A673 (cell line): Measurements from ENCODE around the gene NELL1. TPM values are rescaled to one million over a fixed set of nuclear protein-coding genes. Genes with fewer than 3 reads are reported as not detected.
"Not testable (repeated sequence)": the region's sequence is repeated elsewhere in the genome, so short reads cannot be mapped to it uniquely, and the experiment has no call there.

Experiments used
- BruUV-seq: library from RNA; stranded (reverse); fragments of 400-500 nt; replicated peaks from 2 replicates; lab custom pipeline; 2021; lab: Mats Ljungman, UMichigan
- CTCF ChIA-PET: fragments of 300-600 bp; sonication (Branson Sonifier 250); formaldehyde crosslinking; loops from one replicate; lab custom pipeline; 2022; ENCODE audit warnings: antibody characterized with exemption; lab: Charles Lee
- POLR2A ChIA-PET: fragments of 300-600 bp; sonication (Branson Sonifier 250); formaldehyde crosslinking; loops from one replicate; lab custom pipeline; 2022; ENCODE audit warnings: antibody characterized with exemption; ENCODE audit not compliant: low non-redundant PET; lab: Charles Lee
- DNase-seq: peaks from one replicate; pipeline ENCODE4 v3.0.0-alpha.2; 2015; ENCODE audit warnings: low spot score
- H3K27ac ChIP-seq: fragments of 200-600 bp; sonication (generic); 2 replicates; pipeline ENCODE4 v1.5.1; 2016; ENCODE audit warnings: mixed run types, low read depth, mild to moderate bottlenecking, mixed read lengths, antibody characterized with exemption, low read length; ENCODE audit not compliant: poor library complexity, severe bottlenecking
- H3K27me3 ChIP-seq: fragments of 200-600 bp; sonication (generic); replicated peaks from 2 replicates; pipeline ENCODE4 v1.6.1; 2017; ENCODE audit warnings: mixed run types, low read depth, mild to moderate bottlenecking, mixed read lengths, antibody characterized with exemption, low read length; ENCODE audit not compliant: insufficient read depth, poor library complexity
- H3K36me3 ChIP-seq: fragments of 200-600 bp; sonication (generic); 2 replicates; pipeline ENCODE4 v1.6.1; 2016; ENCODE audit warnings: mixed run types, mild to moderate bottlenecking, mixed read lengths, antibody characterized with exemption, low read length; ENCODE audit not compliant: insufficient read depth, poor library complexity, severe bottlenecking
- H3K4me1 ChIP-seq: fragments of 200-600 bp; sonication (generic); 2 replicates; pipeline ENCODE4 v1.6.1; 2017; ENCODE audit warnings: mixed run types, mild to moderate bottlenecking, mixed read lengths, antibody characterized with exemption, low read length; ENCODE audit not compliant: insufficient read depth, poor library complexity, severe bottlenecking
- H3K4me3 ChIP-seq: fragments of 200-600 bp; sonication (generic); 2 replicates; pipeline ENCODE4 v1.5.1; 2016; ENCODE audit warnings: low read depth, mixed run types, mild to moderate bottlenecking, mixed read lengths, low read length; ENCODE audit not compliant: poor library complexity, severe bottlenecking
- H3K9me3 ChIP-seq: fragments of 200-600 bp; sonication (generic); 2 replicates; pipeline ENCODE4 v1.6.1; 2016; ENCODE audit warnings: mixed run types, low read depth, mild to moderate bottlenecking, mixed read lengths, antibody characterized with exemption, low read length; ENCODE audit not compliant: poor library complexity, severe bottlenecking
- EZH2 ChIP-seq: fragments of 200-600 bp; sonication (generic); IDR thresholded peaks from 2 replicates; pipeline ENCODE4 v1.6.1; 2017; ENCODE audit warnings: borderline replicate concordance, low read depth, mild to moderate bottlenecking, mixed read lengths, antibody characterized with exemption, low read length; ENCODE audit not compliant: poor library complexity, severe bottlenecking
- intact Hi-C: fragments of 100-400 bp; cut with micrococcal nuclease; formaldehyde crosslinking; loops from one replicate; pipeline ENCODE4 v1.10.0; 2022; ENCODE audit not compliant: unreplicated experiment
- total RNA-seq: library from RNA; stranded (reverse); gene quantifications from 2 replicates; pipeline ENCODE4 v1.2.3, GENCODE V29; 2021
- TF ChIP-seq, protein P1 (sequence below): fragments of 300-800, 200-600 bp; sonication (generic); conservative IDR thresholded peaks from 2 replicates; pipeline ENCODE4 v1.5.1; 2017; ENCODE audit warnings: low read depth, mild to moderate bottlenecking, antibody characterized with exemption, low read length, moderate library complexity, mixed read lengths

Gene NELL1
- total RNA-seq, 1 experiment from 2014 or later: 0.32 TPM

DNA sequence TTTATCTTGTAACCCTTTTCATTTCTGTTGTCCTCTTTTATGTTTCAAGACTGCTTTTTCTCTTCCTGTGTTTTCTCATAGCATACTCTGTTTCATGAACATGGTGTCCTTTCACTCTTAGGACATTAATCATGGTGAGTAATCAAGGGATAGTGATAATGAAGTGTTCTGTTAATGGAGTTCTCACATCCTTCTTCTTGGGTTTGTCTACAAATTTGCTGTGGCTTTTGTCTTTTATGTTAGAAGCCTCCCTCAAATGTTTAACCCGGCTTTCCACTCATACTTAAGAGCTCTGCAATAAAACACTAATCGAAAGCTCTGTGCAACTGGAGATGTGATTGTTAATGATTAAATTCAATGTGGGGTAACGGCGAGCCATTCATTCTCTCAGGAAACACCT is 593.6 kb downstream of the NELL1 start:
- CTCF ChIA-PET: no interaction called here
- no peak for TF ChIP-seq EZH2
- TF ChIP-seq, protein P1, sequence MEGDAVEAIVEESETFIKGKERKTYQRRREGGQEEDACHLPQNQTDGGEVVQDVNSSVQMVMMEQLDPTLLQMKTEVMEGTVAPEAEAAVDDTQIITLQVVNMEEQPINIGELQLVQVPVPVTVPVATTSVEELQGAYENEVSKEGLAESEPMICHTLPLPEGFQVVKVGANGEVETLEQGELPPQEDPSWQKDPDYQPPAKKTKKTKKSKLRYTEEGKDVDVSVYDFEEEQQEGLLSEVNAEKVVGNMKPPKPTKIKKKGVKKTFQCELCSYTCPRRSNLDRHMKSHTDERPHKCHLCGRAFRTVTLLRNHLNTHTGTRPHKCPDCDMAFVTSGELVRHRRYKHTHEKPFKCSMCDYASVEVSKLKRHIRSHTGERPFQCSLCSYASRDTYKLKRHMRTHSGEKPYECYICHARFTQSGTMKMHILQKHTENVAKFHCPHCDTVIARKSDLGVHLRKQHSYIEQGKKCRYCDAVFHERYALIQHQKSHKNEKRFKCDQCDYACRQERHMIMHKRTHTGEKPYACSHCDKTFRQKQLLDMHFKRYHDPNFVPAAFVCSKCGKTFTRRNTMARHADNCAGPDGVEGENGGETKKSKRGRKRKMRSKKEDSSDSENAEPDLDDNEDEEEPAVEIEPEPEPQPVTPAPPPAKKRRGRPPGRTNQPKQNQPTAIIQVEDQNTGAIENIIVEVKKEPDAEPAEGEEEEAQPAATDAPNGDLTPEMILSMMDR: no peak
- H3K4me3 ChIP-seq: no peak overlapping the region
- no peaks in the 10 kb centered on the region for H3K4me1 ChIP-seq
- POLR2A ChIA-PET: no interaction called here
- no TSS peak for BruUV-seq
- H3K36me3 ChIP-seq: no peaks in the 10 kb centered on the region
- H3K27me3 ChIP-seq: no peaks in the 10 kb centered on the region
- intact Hi-C loops: no loop called here
- no peak for DNase-seq
- H3K9me3 ChIP-seq: no peaks in the 10 kb centered on the region
- no peak overlapping the region for H3K27ac ChIP-seq

DNA sequence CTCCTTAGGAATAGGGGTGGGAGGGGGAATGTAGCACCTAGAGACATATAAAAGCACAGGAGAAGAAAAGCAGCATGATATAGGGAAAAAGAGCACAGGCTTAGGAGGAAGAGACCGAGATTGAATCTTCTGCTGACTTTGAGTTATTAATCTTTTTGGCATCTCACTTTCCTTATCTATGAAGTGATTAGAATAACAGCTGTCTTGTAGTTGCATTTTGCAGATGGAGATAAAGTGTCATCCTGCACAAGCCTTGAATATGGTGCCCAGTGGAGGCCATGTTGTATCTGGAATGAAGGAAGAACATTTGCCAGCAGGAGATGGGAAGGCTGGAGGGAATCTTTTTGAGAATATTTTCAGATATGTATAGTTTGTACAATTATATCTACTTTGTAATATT is 594.7 kb downstream of the NELL1 start:
- POLR2A ChIA-PET: no interaction called here
- H3K4me1 ChIP-seq: no peaks in the 10 kb centered on the region
- no peaks in the 10 kb centered on the region for H3K36me3 ChIP-seq
- H3K27me3 ChIP-seq: no peaks in the 10 kb centered on the region
- TF ChIP-seq, protein P1: no peak
- TF ChIP-seq EZH2: no peak
- no peak overlapping the region for H3K4me3 ChIP-seq
- no TSS peak for BruUV-seq
- intact Hi-C loops: no loop called here
- no peak overlapping the region for H3K27ac ChIP-seq
- H3K9me3 ChIP-seq: no peaks in the 10 kb centered on the region
- no peak for DNase-seq
- CTCF ChIA-PET: no interaction called here

DNA sequence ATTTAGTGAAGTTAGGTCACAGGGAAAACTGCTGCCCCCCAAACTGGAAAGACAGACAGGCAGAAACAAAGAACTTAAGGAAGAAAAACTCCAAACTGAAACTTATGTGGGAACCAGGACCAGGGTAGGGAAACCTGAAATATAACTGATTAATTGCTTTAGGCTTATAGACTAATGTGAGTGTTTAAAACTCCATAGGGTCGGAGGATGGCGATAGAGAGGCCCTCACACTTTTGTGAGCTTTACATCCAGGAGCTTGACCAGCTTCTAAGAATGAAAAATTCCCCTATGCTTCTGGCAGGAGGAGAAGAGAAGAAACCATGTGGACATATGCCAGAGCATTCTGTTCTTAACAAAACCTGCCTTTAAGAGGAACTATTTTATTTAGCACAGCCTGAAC is 598.6 kb downstream of the NELL1 start:
- intact Hi-C loops: no loop called here
- no peak for DNase-seq
- no peaks in the 10 kb centered on the region for H3K27me3 ChIP-seq
- CTCF ChIA-PET: no interaction called here
- H3K4me1 ChIP-seq: no peaks in the 10 kb centered on the region
- TF ChIP-seq, protein P1: no peak
- no peak for TF ChIP-seq EZH2
- H3K36me3 ChIP-seq: no peaks in the 10 kb centered on the region
- BruUV-seq: no TSS peak
- POLR2A ChIA-PET: interaction anchor here (0.6 kb wide), 1 partner anchor 976 kb away, joined by 3 read pairs; no protein-coding TSS in a partner anchor
- H3K4me3 ChIP-seq: no peak overlapping the region
- no peaks in the 10 kb centered on the region for H3K9me3 ChIP-seq
- H3K27ac ChIP-seq: no peak overlapping the region

DNA sequence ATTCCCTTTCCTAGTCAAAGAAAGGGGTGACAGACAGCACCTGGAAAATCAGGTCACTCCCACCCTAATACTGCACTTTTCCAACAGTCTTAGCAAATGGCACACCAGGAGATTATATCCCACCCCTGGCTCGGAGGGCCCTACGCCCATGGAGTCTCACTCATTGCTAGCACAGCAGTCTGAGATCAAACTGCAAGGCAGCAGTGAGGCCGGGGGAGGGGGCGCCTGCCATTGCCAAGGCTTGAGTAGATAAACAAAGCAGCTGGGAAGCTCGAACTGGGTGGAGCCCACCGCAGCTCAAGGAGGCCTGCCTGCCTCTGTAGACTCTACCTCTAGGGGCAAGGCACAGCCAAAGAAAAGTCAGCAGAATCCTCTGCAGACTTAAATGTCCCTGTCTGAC is 602.8 kb downstream of the NELL1 start:
- H3K4me1 ChIP-seq, H3K36me3 ChIP-seq, POLR2A ChIA-PET, H3K4me3 ChIP-seq, H3K9me3 ChIP-seq, H3K27me3 ChIP-seq, H3K27ac ChIP-seq, CTCF ChIA-PET, DNase-seq, BruUV-seq, intact Hi-C loops: not testable (repeated sequence)
